HepG2 (cell line): ENCODE measurements around the gene CDH1. TPM values are rescaled to one million over a fixed set of nuclear protein-coding genes. Genes with fewer than 3 reads are reported as not detected.

Experiments used
- ARNT2 ChIP-seq: sonication (generic); formaldehyde crosslinking; IDR thresholded peaks from 2 replicates; pipeline ENCODE4 v1.8.0; 2022; ENCODE audit warnings: mild to moderate bottlenecking, low read depth, missing genetic modification reagents, moderate library complexity
- BATF2 ChIP-seq: sonication (generic); formaldehyde crosslinking; IDR thresholded peaks from 2 replicates; pipeline ENCODE4 v1.8.0; 2022; ENCODE audit warnings: mild to moderate bottlenecking, missing genetic modification reagents, moderate library complexity
- ELK4 ChIP-seq: sonication (generic); formaldehyde crosslinking; IDR thresholded peaks from 2 replicates; pipeline ENCODE4 v1.9.0; 2021; ENCODE audit warnings: missing genetic modification reagents, borderline replicate concordance
- KDM2A ChIP-seq: sonication (generic); formaldehyde crosslinking; IDR thresholded peaks from 2 replicates; pipeline ENCODE4 v1.4.0; 2020; ENCODE audit warnings: low read depth, missing genetic modification reagents, borderline replicate concordance
- KDM5B ChIP-seq: sonication (generic); formaldehyde crosslinking; IDR thresholded peaks from 2 replicates; pipeline ENCODE4 v1.4.0; 2020; ENCODE audit warnings: missing genetic modification reagents, mild to moderate bottlenecking, borderline replicate concordance
- NFKB2 ChIP-seq: sonication (generic); formaldehyde crosslinking; IDR thresholded peaks from 2 replicates; pipeline ENCODE4 v1.4.0; 2020; ENCODE audit warnings: missing genetic modification reagents, borderline replicate concordance
- NR3C1 ChIP-seq: sonication (generic); formaldehyde crosslinking; IDR thresholded peaks from 2 replicates; pipeline ENCODE4 v1.4.0; 2020; ENCODE audit warnings: missing genetic modification reagents
- PCBP1 ChIP-seq: fragments of 200-400 bp; formaldehyde crosslinking; IDR thresholded peaks from 2 replicates; pipeline ENCODE4 v1.6.1; 2017; ENCODE audit warnings: mild to moderate bottlenecking, low read depth, low read length, borderline replicate concordance
- PHF21A ChIP-seq: sonication (generic); formaldehyde crosslinking; IDR thresholded peaks from 2 replicates; pipeline ENCODE4 v1.5.0; 2020; ENCODE audit warnings: mild to moderate bottlenecking, missing genetic modification reagents
- POLR2AphosphoS5 ChIP-seq: IDR thresholded peaks from 2 replicates; pipeline ENCODE4 v1.6.1; 2012; ENCODE audit warnings: low read depth, low read length
- SOX13 ChIP-seq, 3 experiments: fragments of 450-650 bp in 1 of 3; sonication (generic) in 1 of 3; formaldehyde crosslinking in 1 of 3; IDR thresholded peaks in 2 of 3; conservative IDR thresholded peaks in 1 of 3; 2 replicates each; pipeline versions ENCODE4 v1.5.0 to v1.6.1; 2016 to 2020; ENCODE audit warnings: antibody characterized with exemption in 1 of 3, mild to moderate bottlenecking in 1 of 3, missing compliant biosample characterization in 1 of 3, missing genetic modification reagents in 1 of 3, moderate library complexity in 1 of 3
- ZBTB8A ChIP-seq: sonication (generic); formaldehyde crosslinking; IDR thresholded peaks from 2 replicates; pipeline ENCODE4 v1.4.0; 2020; ENCODE audit warnings: mild to moderate bottlenecking, low read depth, missing genetic modification reagents, borderline replicate concordance
- ZNF180 ChIP-seq: sonication (generic); formaldehyde crosslinking; IDR thresholded peaks from 2 replicates; pipeline ENCODE4 v1.4.0; 2020; ENCODE audit warnings: low read depth, missing genetic modification reagents, borderline replicate concordance
- ZNF331 ChIP-seq: sonication (generic); formaldehyde crosslinking; IDR thresholded peaks from 2 replicates; pipeline ENCODE4 v1.4.0; 2020; ENCODE audit warnings: missing genetic modification reagents
- ZNF547 ChIP-seq: sonication (generic); formaldehyde crosslinking; IDR thresholded peaks from 2 replicates; pipeline ENCODE4 v1.5.1; 2020; ENCODE audit warnings: mild to moderate bottlenecking, missing genetic modification reagents
- ZNF609 ChIP-seq: sonication (generic); formaldehyde crosslinking; IDR thresholded peaks from 2 replicates; pipeline ENCODE4 v1.4.0; 2020; ENCODE audit warnings: mild to moderate bottlenecking, missing genetic modification reagents, borderline replicate concordance
- ZNF639 ChIP-seq: conservative IDR thresholded peaks from 2 replicates; pipeline ENCODE4 v1.6.1; 2018; ENCODE audit warnings: missing genetic modification reagents
- ZNF850 ChIP-seq: sonication (generic); formaldehyde crosslinking; conservative IDR thresholded peaks from 2 replicates; pipeline ENCODE4 v1.9.0; 2021; ENCODE audit warnings: mild to moderate bottlenecking, missing genetic modification reagents
- polyA plus RNA-seq, 8 experiments: library from polyadenylated mRNA; depleted of rRNA in 3 of 8; stranded (reverse) in 7 of 8; unstranded in 1 of 8; fragments of >200 nt; fragmentation: Illumina TruSeq in 4 of 8; extraction: Trizol in 4 of 8; gene quantifications; 2 replicates each; pipeline versions ENCODE4 v1.2.1 to v1.2.3, GENCODE V29; 2011 to 2016; ENCODE audit warnings: low read depth in 4 of 8, missing spikeins in 1 of 8, mixed read lengths in 1 of 8; ENCODE audit not compliant: insufficient read depth in 1 of 8
- total RNA-seq, 5 experiments: library from RNA; depleted of rRNA; stranded (reverse); fragments of >200 nt; fragmentation: Illumina TruSeq; extraction: Trizol; gene quantifications; 2 replicates each; pipeline ENCODE4 v1.2.3, GENCODE V29; 2016; ENCODE audit warnings: low read depth in 1 of 5

Gene CDH1
- total and polyA plus RNA-seq, 2 of the 13 experiments (the other 11 are each of a cell fraction or from before 2014, with no cell fraction given) = 0.95 to 9.8 TPM

- TF ChIP-seq ZNF547 (CRISPR knock-in tag) (0 out of 2 replicates have a peak, but pooled peaks have one; percentile 52), NFKB2 (CRISPR knock-in tag) (peak; percentile 69; the same call in 1 of the 2 replicates), NR3C1 (CRISPR knock-in tag) (no peak), KDM5B (CRISPR knock-in tag) (no peak; the same call in 1 of the 2 replicates), ELK4 (CRISPR knock-in tag) (no peak), BATF2 (CRISPR knock-in tag) (no peak), ZNF850 (no peak), ZNF331 (CRISPR knock-in tag) (0 out of 2 replicates have a peak, but pooled peaks have one; percentile 9), PHF21A (CRISPR knock-in tag) (0 out of 2 replicates have a peak, but pooled peaks have one; percentile 22), ARNT2 (no peak), SOX13 (IDR thresholded peaks at IDR 0.05) (no peak), SOX13 (CRISPR knock-in tag; conservative IDR thresholded peaks at IDR 0.05 in 1 of 2, IDR thresholded peaks at IDR 0.05 in 1 of 2) (no peak), ZNF609 (CRISPR knock-in tag) (no peak), KDM2A (CRISPR knock-in tag) (peak; percentile 73; the same call in 1 of the 2 replicates), POLR2AphosphoS5 (no peak), ZNF180 (CRISPR knock-in tag) (no peak), ZNF639 (CRISPR knock-in tag) (peak; percentile 33; the same call in 1 of the 2 replicates), PCBP1 (no peak), ZBTB8A (CRISPR knock-in tag) (no peak)
Observed at GRCh38 chr16:68737730-68738629, 888 bp downstream of the CDH1 start (continued).
